Duodenal mucosa (tissue), 2 donors: Measurements from ENCODE around the gene MYO1D.

Experiments
- H3K27ac ChIP-seq: one replicate; pipeline ENCODE4 v1.7.0; 2013; ENCODE audit warnings: low read depth, low read length
- H3K27me3 ChIP-seq, 2 donors: one replicate each; pipeline ENCODE4 v1.7.0; 2013; ENCODE audit warnings: low read length in 2 of 2, control low read depth in 1 of 2; ENCODE audit not compliant: insufficient read depth in 2 of 2, control insufficient read depth in 1 of 2
- H3K36me3 ChIP-seq, 2 donors: one replicate each; pipeline ENCODE4 v1.7.0; 2013; ENCODE audit warnings: low read length in 2 of 2, control low read depth in 1 of 2; ENCODE audit not compliant: insufficient read depth in 2 of 2, control insufficient read depth in 1 of 2
- H3K4me1 ChIP-seq, 2 donors: one replicate each; pipeline ENCODE4 v1.7.0; 2013; ENCODE audit warnings: low read length in 2 of 2, control low read depth in 1 of 2; ENCODE audit not compliant: insufficient read depth in 2 of 2, control insufficient read depth in 1 of 2
- H3K4me3 ChIP-seq, 2 donors: one replicate each; pipeline ENCODE4 v1.7.0; 2013; ENCODE audit warnings: low read length in 2 of 2, low read depth in 1 of 2
- H3K9ac ChIP-seq, 2 donors: one replicate each; pipeline ENCODE4 v1.7.0; 2013; ENCODE audit warnings: low read length in 2 of 2, low read depth in 1 of 2
- H3K9me3 ChIP-seq, 2 donors: one replicate each; pipeline ENCODE4 v1.7.0; 2013; ENCODE audit warnings: low read length in 2 of 2, control low read depth in 1 of 2; ENCODE audit not compliant: control insufficient read depth in 1 of 2

The MYO1D gene

DNA sequence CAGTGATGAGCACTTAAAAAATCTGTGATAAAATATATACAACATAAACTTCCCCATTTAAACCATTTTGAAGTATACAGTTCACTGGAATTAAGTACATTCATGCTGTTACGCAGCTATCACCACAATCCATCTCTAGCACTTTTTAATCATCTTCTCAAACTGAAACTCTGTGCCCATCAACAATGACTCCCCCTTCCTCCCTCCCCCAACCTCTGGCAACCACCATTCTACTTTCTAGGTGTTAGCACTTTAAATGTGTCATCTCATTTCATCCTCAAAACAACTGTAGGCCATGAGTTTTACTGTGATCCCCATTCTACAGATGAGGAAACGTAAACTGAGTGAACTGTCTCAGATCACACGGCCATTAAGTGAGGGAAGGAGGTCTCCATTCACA is 37.3 kb upstream of the MYO1D start:
- H3K9ac ChIP-seq: no peak overlapping the region
- no peak overlapping the region for H3K27ac ChIP-seq
- H3K36me3 ChIP-seq: no peaks in the 10 kb centered on the region
- H3K27me3 ChIP-seq: no peaks in the 10 kb centered on the region
- H3K9me3 ChIP-seq: no peaks in the 10 kb centered on the region
- H3K4me3 ChIP-seq: no peak overlapping the region
- peaks cover 30 to 33% of the 10 kb centered on the region in 2 donors for H3K4me1 ChIP-seq

DNA sequence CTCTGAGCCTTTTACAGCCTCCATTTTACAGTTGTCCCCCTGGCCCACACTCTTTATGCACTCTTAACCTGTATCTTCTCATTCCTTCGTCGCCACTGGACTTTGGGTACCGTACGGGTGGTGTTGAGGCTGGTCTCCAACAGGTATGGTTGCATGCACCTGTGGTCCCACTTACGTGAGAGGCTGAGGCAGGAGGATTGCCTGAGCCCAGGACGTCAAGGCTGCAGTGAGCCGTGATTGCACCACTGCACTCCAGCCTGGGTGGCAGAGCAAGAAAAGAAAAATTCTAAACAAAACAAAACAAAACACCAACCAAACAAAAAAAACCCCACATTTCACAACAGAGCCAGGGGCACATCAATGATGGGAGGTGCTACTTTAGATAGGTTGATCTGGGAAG is 36.7 kb upstream of the MYO1D start:
- Histone ChIP-seq H3K9me3 (no peaks in the 10 kb centered on the region), H3K36me3 (no peaks in the 10 kb centered on the region), H3K27me3 (no peaks in the 10 kb centered on the region), H3K4me1 (peaks cover 30 to 33% of the 10 kb centered on the region in 2 donors), H3K9ac (no peak overlapping the region), H3K4me3 (no peak overlapping the region), H3K27ac (no peak overlapping the region)

DNA sequence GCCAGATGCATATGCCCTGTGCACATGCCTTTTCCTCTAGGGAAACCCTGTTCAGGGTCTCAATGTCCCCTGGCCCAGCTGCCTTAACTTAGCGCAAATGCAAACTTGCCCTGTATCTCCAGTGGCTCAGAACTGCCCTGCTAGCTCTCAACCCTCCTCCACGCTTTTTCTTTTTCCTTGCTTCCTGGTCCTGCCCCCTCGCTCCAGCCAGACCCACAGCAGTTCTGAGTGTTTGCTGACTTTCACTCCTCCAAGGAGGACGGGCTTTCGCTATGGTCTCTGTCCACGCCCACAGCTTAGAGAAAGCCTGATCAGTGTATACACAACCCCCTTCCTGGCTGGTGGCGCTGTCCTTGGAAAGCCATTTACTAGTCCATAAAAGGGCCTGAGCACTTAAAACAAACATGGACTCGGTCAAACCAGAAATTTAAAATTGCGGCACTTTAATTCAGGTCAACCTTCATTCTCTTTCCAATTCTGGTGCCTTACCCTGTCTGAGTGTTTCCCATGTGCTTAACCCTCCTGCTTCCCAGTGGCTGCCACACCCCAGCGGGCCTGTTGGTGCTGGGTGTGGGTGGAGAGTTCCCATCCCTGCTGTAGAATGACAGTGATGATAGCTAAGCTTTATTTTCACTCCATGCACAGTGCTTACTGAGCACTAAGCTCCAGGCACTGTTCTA is 35.4 kb upstream of the MYO1D start:
- Histone ChIP-seq H3K9ac (peak overlapping the region; percentile 14 to 26), H3K4me3 (peak overlapping the region; percentile 33 to 42), H3K27me3 (no peaks in the 10 kb centered on the region), H3K4me1 (peaks cover 30 to 33% of the 10 kb centered on the region in 2 donors), H3K9me3 (no peaks in the 10 kb centered on the region), H3K27ac (peak overlapping the region; percentile 39), H3K36me3 (no peaks in the 10 kb centered on the region)

DNA sequence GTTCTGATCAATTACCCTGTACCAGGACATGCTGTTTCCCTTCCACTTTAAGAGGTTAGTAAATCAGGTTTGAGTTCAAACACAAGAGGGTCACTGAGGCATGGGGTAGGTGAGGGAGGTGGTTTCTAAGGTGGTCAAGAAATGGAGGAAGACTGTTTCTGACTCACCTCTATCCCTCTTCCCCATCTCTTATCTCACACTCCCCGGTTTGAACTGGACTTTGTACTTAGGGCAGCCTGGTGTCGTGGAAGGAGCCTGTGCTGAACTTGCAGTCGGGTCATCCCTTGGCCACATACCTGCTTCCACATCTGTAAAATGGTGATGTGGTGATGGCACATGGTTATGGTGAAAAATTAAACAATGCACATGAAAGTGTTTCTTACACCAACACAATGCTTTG is 33.8 kb upstream of the MYO1D start:
- H3K4me1 ChIP-seq: peaks cover 30 to 33% of the 10 kb centered on the region in 2 donors
- H3K27me3 ChIP-seq: no peaks in the 10 kb centered on the region
- H3K9me3 ChIP-seq: no peaks in the 10 kb centered on the region
- no peak overlapping the region for H3K27ac ChIP-seq
- no peaks in the 10 kb centered on the region for H3K36me3 ChIP-seq
- peak overlapping the region in 1 of 2 donors; percentile 4 for H3K9ac ChIP-seq
- peak overlapping the region in 1 of 2 donors; percentile 16 for H3K4me3 ChIP-seq

DNA sequence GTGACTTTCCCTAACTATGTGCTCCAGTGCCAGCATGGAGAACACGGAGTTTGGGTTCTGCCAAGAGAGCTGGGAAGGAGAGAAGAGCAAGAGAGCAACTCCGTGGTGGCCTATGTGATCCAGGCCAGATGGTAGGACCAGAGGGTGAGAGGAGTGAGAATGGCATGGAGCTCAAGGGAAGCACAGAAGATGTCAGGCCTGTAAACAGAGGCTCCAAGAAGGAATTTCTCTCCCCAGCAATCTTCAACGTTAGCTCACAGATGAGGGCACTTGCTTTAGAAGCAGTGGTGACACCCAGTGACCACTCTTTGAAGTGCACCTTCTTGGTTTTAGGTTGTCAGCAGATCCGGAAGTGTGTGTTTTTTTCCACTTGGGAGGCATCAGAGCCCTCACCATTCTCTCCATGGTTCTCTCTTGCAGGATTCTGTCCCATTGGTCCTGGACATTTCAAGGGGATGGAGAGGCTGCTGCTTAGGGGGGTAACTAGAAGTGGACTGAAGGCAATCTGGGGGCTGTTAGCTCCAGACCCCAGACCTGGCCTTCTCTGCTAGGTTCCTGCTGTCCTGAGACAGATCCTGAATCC is 33.0 kb upstream of the MYO1D start:
- peaks cover 30 to 38% of the 10 kb centered on the region in 2 donors for H3K4me1 ChIP-seq
- H3K36me3 ChIP-seq: no peaks in the 10 kb centered on the region
- H3K27me3 ChIP-seq: no peaks in the 10 kb centered on the region
- no peaks in the 10 kb centered on the region for H3K9me3 ChIP-seq
- peak overlapping the region; percentile 4 for H3K9ac ChIP-seq
- no peak overlapping the region for H3K27ac ChIP-seq
- H3K4me3 ChIP-seq: peak overlapping the region in 1 of 2 donors; percentile 16

DNA sequence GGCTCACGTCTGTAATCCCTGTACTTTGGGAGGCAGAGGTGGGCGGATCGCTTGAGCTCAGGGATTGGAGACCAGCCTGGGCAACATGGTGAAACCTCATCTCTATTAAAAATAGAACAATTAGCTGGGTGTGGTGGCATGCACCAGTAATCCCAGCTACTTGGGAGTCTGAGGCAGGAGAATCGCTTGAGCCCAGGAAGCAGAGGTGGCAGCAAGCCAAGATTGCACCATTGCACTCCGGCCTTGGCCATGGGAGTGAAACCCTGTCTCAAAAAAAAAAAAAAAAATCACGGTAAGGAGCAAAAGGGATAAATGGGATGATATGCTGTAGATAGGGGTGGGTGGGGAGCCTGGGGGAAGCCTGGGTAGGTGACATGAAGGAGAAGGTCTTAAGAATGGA is 30.7 kb upstream of the MYO1D start:
- no peaks in the 10 kb centered on the region for H3K27me3 ChIP-seq
- no peak overlapping the region for H3K27ac ChIP-seq
- no peaks in the 10 kb centered on the region for H3K9me3 ChIP-seq

DNA sequence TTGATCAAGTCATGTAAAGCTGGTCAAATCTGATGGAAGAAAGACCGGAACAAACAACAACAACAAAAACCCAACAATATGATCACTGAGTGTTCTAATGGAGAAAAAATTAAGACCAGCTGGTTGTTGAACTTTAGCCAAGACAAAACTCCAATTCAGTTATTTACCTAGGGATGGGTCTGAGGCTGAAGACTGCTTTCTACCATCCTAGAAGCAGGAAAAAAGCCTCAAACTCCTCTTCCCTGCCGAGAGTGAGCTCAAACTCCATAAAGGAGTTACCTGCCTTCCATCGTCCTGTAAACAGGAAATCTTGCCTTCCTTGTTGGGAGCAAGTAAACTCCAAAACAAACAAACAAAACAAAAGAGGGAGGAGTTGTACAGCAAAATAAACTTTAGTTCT is 28.0 kb upstream of the MYO1D start:
- H3K4me1 ChIP-seq: peaks cover 4 to 11% of the 10 kb centered on the region in 2 donors
- no peaks in the 10 kb centered on the region for H3K27me3 ChIP-seq
- H3K4me3 ChIP-seq: no peak overlapping the region
- H3K9ac ChIP-seq: no peak overlapping the region
- no peaks in the 10 kb centered on the region for H3K9me3 ChIP-seq
- no peaks in the 10 kb centered on the region for H3K36me3 ChIP-seq
- H3K27ac ChIP-seq: no peak overlapping the region

More for the DNA sequence above, 30.7 kb upstream of the MYO1D start:
- H3K9ac ChIP-seq: no peak overlapping the region
- H3K4me1 ChIP-seq: peaks cover 30 to 38% of the 10 kb centered on the region in 2 donors
- H3K36me3 ChIP-seq: no peaks in the 10 kb centered on the region
- H3K4me3 ChIP-seq: no peak overlapping the region

DNA sequence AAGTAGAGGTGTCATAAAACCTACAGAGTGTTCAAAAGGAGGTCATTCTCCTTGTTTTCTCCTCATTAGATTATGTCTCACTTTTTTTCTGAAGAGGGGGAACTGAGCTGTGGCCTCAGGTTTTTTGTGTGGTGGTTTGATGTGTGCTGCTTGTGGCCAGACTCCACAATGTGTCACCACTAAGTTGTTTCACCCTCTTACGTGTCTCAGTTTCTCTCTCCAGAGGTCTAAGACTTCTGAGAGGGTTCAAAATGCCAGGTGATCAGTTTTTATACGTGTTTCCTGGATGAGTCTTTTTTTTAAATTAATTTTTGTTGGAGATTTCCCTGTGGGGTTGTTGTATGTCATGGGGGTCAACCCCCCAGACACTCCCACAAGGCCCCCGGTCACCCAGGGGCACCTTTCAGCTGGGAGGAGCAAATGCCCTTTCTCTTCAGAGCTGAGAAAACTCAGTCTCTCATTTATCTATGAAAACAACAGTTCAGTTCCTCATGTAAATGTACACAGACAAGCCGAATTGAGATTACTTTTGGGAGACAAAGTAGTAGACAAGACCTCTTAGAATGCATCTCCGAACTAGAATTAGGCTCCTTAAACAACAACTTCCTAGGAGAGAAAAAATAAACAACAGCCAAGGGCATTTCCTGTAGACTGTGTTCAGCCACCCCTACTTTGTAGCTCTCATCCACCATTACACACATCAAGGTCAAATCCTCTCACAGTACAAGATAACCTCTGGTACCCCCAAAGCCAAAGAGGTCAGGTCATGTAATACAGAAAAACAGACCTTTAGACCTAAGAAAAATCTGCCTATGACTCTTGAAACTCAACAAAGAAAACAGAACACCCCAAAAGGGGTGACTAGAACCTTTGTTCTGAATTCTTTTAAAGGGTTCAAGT is 27.1 kb upstream of the MYO1D start:
- no peak overlapping the region for H3K4me3 ChIP-seq
- H3K9me3 ChIP-seq: no peaks in the 10 kb centered on the region
- H3K27ac ChIP-seq: no peak overlapping the region
- H3K9ac ChIP-seq: no peak overlapping the region
- peaks cover 0 to 8% of the 10 kb centered on the region in 2 donors for H3K4me1 ChIP-seq
- no peaks in the 10 kb centered on the region for H3K36me3 ChIP-seq
- no peaks in the 10 kb centered on the region for H3K27me3 ChIP-seq

DNA sequence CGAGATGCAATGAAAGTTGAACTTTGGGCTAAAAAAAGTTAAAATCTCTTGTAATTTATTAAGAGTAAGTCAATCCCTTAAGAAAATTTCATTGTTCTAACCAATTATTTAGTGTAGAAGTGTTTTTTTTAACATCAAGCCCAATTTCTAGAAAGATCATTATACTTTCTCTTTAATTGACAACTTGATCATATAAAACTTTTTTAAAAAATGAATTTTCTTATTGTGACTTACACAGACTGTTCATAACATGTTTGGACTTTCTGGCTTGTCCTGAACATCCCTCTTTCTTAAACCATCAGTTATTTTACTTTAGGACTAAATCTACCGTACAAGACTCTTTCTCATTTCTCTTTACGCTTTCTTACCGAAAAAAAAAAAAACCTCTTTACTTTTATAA is 24.8 kb upstream of the MYO1D start:
- no peak overlapping the region for H3K27ac ChIP-seq
- peaks cover 3 to 8% of the 10 kb centered on the region in 2 donors for H3K4me1 ChIP-seq
- H3K36me3 ChIP-seq: no peaks in the 10 kb centered on the region
- no peaks in the 10 kb centered on the region for H3K9me3 ChIP-seq
- no peak overlapping the region for H3K4me3 ChIP-seq
- no peaks in the 10 kb centered on the region for H3K27me3 ChIP-seq
- H3K9ac ChIP-seq: no peak overlapping the region
